ENCODE measurements around the gene GNMT.

Gene GNMT

GRCh38 chr6:43013097-43013842, 52.7 kb downstream of the GNMT start:
- DNase-seq (ENCODE audit: low read depth in 2 of 3, low spot score in 2 of 3): peak in 1 of 3 experiments; percentile 16
